ENCODE measurements around the gene OR2B2.

DNA sequence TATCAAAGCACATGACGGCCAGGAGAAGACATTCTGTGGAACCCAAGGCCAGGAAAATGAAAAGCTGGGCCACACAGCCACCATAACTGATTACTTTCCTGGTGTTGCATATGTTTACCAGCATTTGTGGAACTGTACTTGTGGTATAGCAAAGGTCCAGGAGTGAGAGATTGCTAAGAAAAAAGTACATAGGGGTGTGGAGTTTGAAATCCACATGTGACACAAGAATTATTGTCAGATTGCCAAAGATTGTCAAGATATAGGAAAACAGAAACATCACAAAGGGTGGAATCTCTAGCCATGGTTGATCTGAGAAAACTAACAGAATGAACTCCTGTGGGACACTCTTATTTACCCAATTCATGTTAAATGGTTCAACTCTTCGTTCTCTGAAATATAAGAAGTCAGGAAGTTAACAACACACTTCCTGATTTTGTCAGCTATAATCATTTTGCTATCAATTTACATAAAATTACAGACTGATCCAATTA, at the start of gene OR2B2:
- TF ChIP-seq POLR2AphosphoS5 (IDR thresholded peaks at IDR 0.05) (no peak), POLR2A (IDR thresholded peaks at IDR 0.05) (no peak)
- TF ChIP-seq, protein P1, sequence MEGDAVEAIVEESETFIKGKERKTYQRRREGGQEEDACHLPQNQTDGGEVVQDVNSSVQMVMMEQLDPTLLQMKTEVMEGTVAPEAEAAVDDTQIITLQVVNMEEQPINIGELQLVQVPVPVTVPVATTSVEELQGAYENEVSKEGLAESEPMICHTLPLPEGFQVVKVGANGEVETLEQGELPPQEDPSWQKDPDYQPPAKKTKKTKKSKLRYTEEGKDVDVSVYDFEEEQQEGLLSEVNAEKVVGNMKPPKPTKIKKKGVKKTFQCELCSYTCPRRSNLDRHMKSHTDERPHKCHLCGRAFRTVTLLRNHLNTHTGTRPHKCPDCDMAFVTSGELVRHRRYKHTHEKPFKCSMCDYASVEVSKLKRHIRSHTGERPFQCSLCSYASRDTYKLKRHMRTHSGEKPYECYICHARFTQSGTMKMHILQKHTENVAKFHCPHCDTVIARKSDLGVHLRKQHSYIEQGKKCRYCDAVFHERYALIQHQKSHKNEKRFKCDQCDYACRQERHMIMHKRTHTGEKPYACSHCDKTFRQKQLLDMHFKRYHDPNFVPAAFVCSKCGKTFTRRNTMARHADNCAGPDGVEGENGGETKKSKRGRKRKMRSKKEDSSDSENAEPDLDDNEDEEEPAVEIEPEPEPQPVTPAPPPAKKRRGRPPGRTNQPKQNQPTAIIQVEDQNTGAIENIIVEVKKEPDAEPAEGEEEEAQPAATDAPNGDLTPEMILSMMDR (IDR thresholded peaks at IDR 0.05): no peak

Measured in prostate gland (tissue), 2 donors.